IMR-90 (cell line): ENCODE data around the gene CEP152. TPM values are rescaled to one million over a fixed set of nuclear protein-coding genes. Genes with fewer than 3 reads are reported as not detected.

Experiments used
- ATAC-seq: fragments of 200-7000 bp; cut with Tn5 transposase; 2 replicates; pipeline ENCODE4 v1.9.1; 2020; ENCODE audit warnings: low read depth, mild to moderate bottlenecking, moderate library complexity
- BruUV-seq: library from RNA; stranded (reverse); fragments of 400-500 nt; replicated peaks from 2 replicates; lab custom pipeline; 2021; lab: Mats Ljungman, UMichigan
- CTCF ChIA-PET: fragments of 300-600 bp; formaldehyde crosslinking; extraction: SDS; loops from one replicate; lab custom pipeline; 2021; ENCODE audit warnings: antibody characterized with exemption; lab: Yijun Ruan, JAX
- POLR2A ChIA-PET: fragments of 300-600 bp; sonication (Branson Sonifier 250); formaldehyde crosslinking; loops from one replicate; lab custom pipeline; 2022; ENCODE audit warnings: antibody characterized with exemption; ENCODE audit not compliant: unreplicated experiment; lab: Charles Lee
- DNase-seq: peaks from one replicate; pipeline ENCODE4 v3.0.0; 2013
- H2AFZ ChIP-seq: replicated peaks from 2 replicates; pipeline ENCODE3; 2013; ENCODE audit warnings: low read length, mild to moderate bottlenecking; ENCODE audit not compliant: poor library complexity
- H2AK5ac ChIP-seq: 2 replicates; pipeline ENCODE4 v1.6.1; 2013; ENCODE audit warnings: low read depth, low read length, inconsistent platforms
- H2AK9ac ChIP-seq: replicated peaks from 2 replicates; pipeline ENCODE3; 2013; ENCODE audit warnings: mild to moderate bottlenecking, low read depth, low read length, moderate library complexity; ENCODE audit not compliant: poor library complexity
- H2BK120ac ChIP-seq: 2 replicates; pipeline ENCODE4 v1.6.1; 2013; ENCODE audit warnings: low read depth, low read length, inconsistent platforms
- H2BK15ac ChIP-seq: 3 replicates; pipeline ENCODE4 v1.6.1; 2013; ENCODE audit warnings: low read depth, low read length, inconsistent platforms
- H2BK20ac ChIP-seq: 2 replicates; pipeline ENCODE4 v1.6.1; 2013; ENCODE audit warnings: low read depth, mild to moderate bottlenecking, inconsistent platforms, low read length, moderate library complexity
- H2BK5ac ChIP-seq: 2 replicates; pipeline ENCODE4 v1.6.1; 2013; ENCODE audit warnings: mild to moderate bottlenecking, low read depth, low read length, inconsistent platforms; ENCODE audit not compliant: poor library complexity, severe bottlenecking
- H3K14ac ChIP-seq: replicated peaks from 2 replicates; pipeline ENCODE4 v1.6.1; 2013; ENCODE audit warnings: low read depth, low read length, inconsistent platforms
- H3K18ac ChIP-seq: 2 replicates; pipeline ENCODE4 v1.6.1; 2013; ENCODE audit warnings: low read depth, low read length, control low read depth
- H3K23ac ChIP-seq: 2 replicates; pipeline ENCODE4 v1.6.1; 2013; ENCODE audit warnings: low read depth, low read length, inconsistent platforms
- H3K27ac ChIP-seq: 2 replicates; pipeline ENCODE4 v1.5.1; 2013; ENCODE audit warnings: mild to moderate bottlenecking, control low read depth, low read length; ENCODE audit not compliant: insufficient read depth
- H3K27me3 ChIP-seq: 2 replicates; pipeline ENCODE4 v1.6.1; 2013; ENCODE audit warnings: low read length; ENCODE audit not compliant: control insufficient read depth, insufficient read depth
- H3K36me3 ChIP-seq: 2 replicates; pipeline ENCODE4 v1.6.1; 2013; ENCODE audit warnings: low read length, mixed read lengths; ENCODE audit not compliant: control insufficient read depth, insufficient read depth
- H3K4ac ChIP-seq: 2 replicates; pipeline ENCODE4 v1.6.1; 2013; ENCODE audit warnings: low read depth, low read length, inconsistent platforms
- H3K4me1 ChIP-seq: 2 replicates; pipeline ENCODE4 v1.6.1; 2013; ENCODE audit warnings: low read length, mixed read lengths; ENCODE audit not compliant: control insufficient read depth, insufficient read depth
- H3K4me2 ChIP-seq: 2 replicates; pipeline ENCODE4 v1.6.1; 2013; ENCODE audit warnings: low read depth, mild to moderate bottlenecking, control low read depth, low read length, moderate library complexity
- H3K4me3 ChIP-seq: 2 replicates; pipeline ENCODE4 v1.5.1; 2013; ENCODE audit warnings: low read depth, mild to moderate bottlenecking, control low read depth, low read length, moderate library complexity; ENCODE audit not compliant: insufficient read depth
- H3K56ac ChIP-seq: 2 replicates; pipeline ENCODE4 v1.6.1; 2013; ENCODE audit warnings: low read length, inconsistent platforms; ENCODE audit not compliant: insufficient read depth; ENCODE audit errors: extremely low read depth
- H3K79me1 ChIP-seq, 2 experiments: 2 replicates each; pipeline ENCODE4 v1.6.1; 2013; ENCODE audit warnings: low read length in 2 of 2, inconsistent platforms in 1 of 2, low read depth in 1 of 2
- H3K9ac ChIP-seq: 2 replicates; pipeline ENCODE4 v1.6.1; 2013; ENCODE audit warnings: low read depth, low read length, control low read depth
- H3K9me1 ChIP-seq: 2 replicates; pipeline ENCODE4 v1.6.1; 2013; ENCODE audit warnings: low read length, inconsistent platforms; ENCODE audit not compliant: insufficient read depth
- H3K9me3 ChIP-seq: 2 replicates; pipeline ENCODE4 v1.6.1; 2013; ENCODE audit warnings: low read length; ENCODE audit not compliant: control insufficient read depth, insufficient read depth
- H4K20me1 ChIP-seq: 2 replicates; pipeline ENCODE4 v1.6.1; 2013; ENCODE audit warnings: low read length, inconsistent platforms; ENCODE audit not compliant: insufficient read depth
- H4K5ac ChIP-seq: 2 replicates; pipeline ENCODE4 v1.6.1; 2013; ENCODE audit warnings: mild to moderate bottlenecking, low read depth, low read length, control low read depth
- H4K8ac ChIP-seq, 2 experiments: 2 replicates each; pipeline ENCODE4 v1.6.1; 2013; ENCODE audit warnings: low read depth in 2 of 2, low read length in 2 of 2, control low read depth in 1 of 2, inconsistent platforms in 1 of 2
- H4K91ac ChIP-seq: 2 replicates; pipeline ENCODE4 v1.6.1; 2013; ENCODE audit warnings: low read depth, low read length, inconsistent platforms; ENCODE audit not compliant: insufficient read depth
- FOS ChIP-seq: fragments of 150-350 bp; IDR thresholded peaks from 2 replicates; pipeline ENCODE4 v1.6.1; 2016; ENCODE audit warnings: low read depth, low read length
- MAFK ChIP-seq: IDR thresholded peaks from 2 replicates; pipeline ENCODE4 v1.6.1; 2012; ENCODE audit warnings: low read depth, low read length, improper control_type of control experiment
- MAZ ChIP-seq: IDR thresholded peaks from 2 replicates; pipeline ENCODE4 v1.6.1; 2012; ENCODE audit warnings: low read depth, mild to moderate bottlenecking, low read length, improper control_type of control experiment, moderate library complexity, borderline replicate concordance
- NFE2L2 ChIP-seq: fragments of 150-350 bp; IDR thresholded peaks from 2 replicates; pipeline ENCODE4 v1.6.1; 2016; ENCODE audit warnings: low read depth, mild to moderate bottlenecking, low read length
- SMC3 ChIP-seq: fragments of 150-350 bp; IDR thresholded peaks from 2 replicates; pipeline ENCODE4 v1.6.1; 2016; ENCODE audit warnings: low read depth, mild to moderate bottlenecking, antibody characterized with exemption, low read length, moderate library complexity
- WGBS, 2 experiments: methylation state at CpG; one replicate each; pipeline versions ENCODE4 v1.1.5 to v1.1.7; 2013; ENCODE audit warnings: missing lambda C conversion rate in 2 of 2; ENCODE audit not compliant: insufficient read length in 1 of 2; ENCODE audit errors: extremely low coverage in 2 of 2; 5-methylcytosine and 5-hydroxymethylcytosine counted together
- dilution Hi-C: fragments of 300-500 bp; cut with HindIII; formaldehyde crosslinking; loops from one replicate; pipeline ENCODE4 v1.14.3; 2018; ENCODE audit warnings: low sequenced_read_pairs; ENCODE audit not compliant: unreplicated experiment
- in situ Hi-C: fragments of 300-500 bp; cut with MboI; formaldehyde crosslinking; loops from 3 replicates; pipeline ENCODE4 v1.14.3; 2019; ENCODE audit warnings: low sequenced_read_pairs, inconsistent platforms, mixed read lengths
- intact Hi-C: fragments of 100-400 bp; cut with micrococcal nuclease; formaldehyde crosslinking; loops from 2 replicates; pipeline ENCODE4 v1.10.0; 2022
- polyA plus RNA-seq, 3 experiments: library from polyadenylated mRNA; depleted of rRNA; stranded (reverse); fragments of >200 nt; gene quantifications; 2 replicates each; pipeline ENCODE4 v1.2.3, GENCODE V29; 2012; ENCODE audit warnings: low replicate concordance in 1 of 3
- total RNA-seq: library from RNA; depleted of rRNA; stranded (reverse); fragments of >200 nt; gene quantifications from 2 replicates; pipeline ENCODE4 v1.2.3, GENCODE V29; 2012
- TF ChIP-seq, protein P1 (sequence below): fragments of 150-350 bp; IDR thresholded peaks from 2 replicates; pipeline ENCODE4 v1.6.1; 2016; ENCODE audit warnings: low read depth, mild to moderate bottlenecking, low read length, moderate library complexity, borderline replicate concordance

Gene CEP152
- total and polyA plus RNA-seq, 2 of the 4 experiments (the other 2 are of a cell fraction), result 2.1 to 7.3 TPM

- H2BK120ac ChIP-seq, result no peak overlapping the region
- DNase-seq, result no peak
- no peak overlapping the region for H3K27ac ChIP-seq
- BruUV-seq, result no TSS peak
- no peak overlapping the region for H4K91ac ChIP-seq
- H3K36me3 ChIP-seq, result no peaks in the 10 kb centered on the region; the same call in 1 of the 2 replicates
- H3K79me1 ChIP-seq, result peaks cover 4 to 7% of the 10 kb centered on the region in 2 experiments; a peak in 3 of 4 replicates
- no peak overlapping the region for H3K18ac ChIP-seq
- no peak overlapping the region for H4K5ac ChIP-seq
- H3K4ac ChIP-seq, result no peak overlapping the region
- ChIA-PET POLR2A (no interaction called here), CTCF (no interaction called here)
- in situ Hi-C loops (no loop called here), intact Hi-C loops (no loop called here), dilution Hi-C loops (no loop called here)
- TF ChIP-seq FOS (no peak), MAFK (no peak), NFE2L2 (no peak), SMC3 (no peak), MAZ (no peak)
- TF ChIP-seq, protein P1, sequence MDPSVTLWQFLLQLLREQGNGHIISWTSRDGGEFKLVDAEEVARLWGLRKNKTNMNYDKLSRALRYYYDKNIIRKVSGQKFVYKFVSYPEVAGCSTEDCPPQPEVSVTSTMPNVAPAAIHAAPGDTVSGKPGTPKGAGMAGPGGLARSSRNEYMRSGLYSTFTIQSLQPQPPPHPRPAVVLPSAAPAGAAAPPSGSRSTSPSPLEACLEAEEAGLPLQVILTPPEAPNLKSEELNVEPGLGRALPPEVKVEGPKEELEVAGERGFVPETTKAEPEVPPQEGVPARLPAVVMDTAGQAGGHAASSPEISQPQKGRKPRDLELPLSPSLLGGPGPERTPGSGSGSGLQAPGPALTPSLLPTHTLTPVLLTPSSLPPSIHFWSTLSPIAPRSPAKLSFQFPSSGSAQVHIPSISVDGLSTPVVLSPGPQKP, result no peak
- H3K9me1 ChIP-seq, result no peaks in the 10 kb centered on the region
- H3K23ac ChIP-seq, result no peak overlapping the region
- no peak overlapping the region for H3K4me3 ChIP-seq
- no peak overlapping the region for H2AFZ ChIP-seq
- no peak overlapping the region for H3K4me2 ChIP-seq
- no peak overlapping the region for H4K8ac ChIP-seq
- H2BK5ac ChIP-seq, result no peak overlapping the region
- H2AK5ac ChIP-seq, result no peak overlapping the region
- H3K4me1 ChIP-seq, result peaks cover 4% of the 10 kb centered on the region; the same call in 1 of the 2 replicates
- no peaks in the 10 kb centered on the region for H4K20me1 ChIP-seq
- no peak overlapping the region for H2BK20ac ChIP-seq
- no CpG with 5 or more reads among the region's 1 CpG for WGBS, 2 experiments
- H2AK9ac ChIP-seq, result no peak overlapping the region
- H3K14ac ChIP-seq, result no peak overlapping the region
- no peaks in the 10 kb centered on the region for H3K27me3 ChIP-seq
- H3K56ac ChIP-seq, result no peak overlapping the region
- H3K9me3 ChIP-seq, result no peaks in the 10 kb centered on the region
- no peak for ATAC-seq
- H3K9ac ChIP-seq, result no peak overlapping the region
- H2BK15ac ChIP-seq, result no peak overlapping the region
Measured at GRCh38 chr15:48757661-48758060, 53.2 kb downstream of the CEP152 start.
